ENCODE measurements around the gene SP1.
"Not testable (repeated sequence)": the region's sequence is repeated elsewhere in the genome, so short reads cannot be mapped to it uniquely, and the experiment has no call there.

SP1 gene

GRCh38 chr12:53365245-53365904 lies 14.6 kb upstream of the SP1 start:
- Histone ChIP-seq H3K9me3 (ENCODE audit: insufficient read depth, low read depth, low read length) (no peaks in the 10 kb centered on the region), H3K4me1 (ENCODE audit: insufficient read depth, low read length) (peaks cover 2% of the 10 kb centered on the region; the same call in 1 of the 2 replicates), H3K9ac (ENCODE audit: low read depth, low read length) (no peak overlapping the region), H3K27ac (ENCODE audit: low read length) (no peak overlapping the region), H3K4me3 (ENCODE audit: low read length) (no peak overlapping the region), H3K27me3 (ENCODE audit: insufficient read depth, low read length) (no peaks in the 10 kb centered on the region), H3K36me3 (ENCODE audit: insufficient read depth, low read depth, low read length) (no peaks in the 10 kb centered on the region)

- H3K9ac ChIP-seq (ENCODE audit: low read depth, low read length), result not testable (repeated sequence)
- H3K4me1 ChIP-seq (ENCODE audit: insufficient read depth, low read length), result peaks cover 15% of the 10 kb centered on the region; the same call in 1 of the 2 replicates
Observed at GRCh38 chr12:53373554-53374133, 6.3 kb upstream of the SP1 start.

DNA sequence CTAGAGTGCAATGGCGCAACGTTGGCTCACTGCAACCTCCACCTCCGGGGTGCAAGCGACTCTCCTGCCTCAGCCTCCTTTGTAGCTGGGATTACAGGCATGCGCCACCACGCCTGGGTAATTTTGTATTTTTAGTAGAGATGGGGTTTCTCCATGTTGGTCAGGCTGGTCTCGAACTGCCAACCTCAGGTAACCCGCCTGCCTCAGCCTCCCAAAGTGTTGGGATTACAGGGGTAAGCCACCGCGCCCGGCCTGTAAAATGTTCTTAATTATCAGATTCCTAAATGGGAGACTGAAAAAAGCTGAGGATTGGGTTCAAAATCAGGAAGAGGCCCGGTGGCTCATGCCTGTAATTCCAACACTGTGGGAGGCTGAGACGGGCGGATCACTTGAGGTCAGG lies 5.7 kb upstream of the SP1 start:
- H3K36me3 ChIP-seq (ENCODE audit: insufficient read depth, low read depth, low read length); H3K9me3 ChIP-seq (ENCODE audit: insufficient read depth, low read depth, low read length); H3K9ac ChIP-seq (ENCODE audit: low read depth, low read length); H3K27ac ChIP-seq (ENCODE audit: low read length); H3K4me3 ChIP-seq (ENCODE audit: low read length); H3K27me3 ChIP-seq (ENCODE audit: insufficient read depth, low read length): not testable (repeated sequence)
- H3K4me1 ChIP-seq (ENCODE audit: insufficient read depth, low read length), result peaks cover 18% of the 10 kb centered on the region; the same call in 1 of the 2 replicates

More at GRCh38 chr12:53373554-53374133, 6.3 kb upstream of the SP1 start:
- H3K36me3 ChIP-seq (ENCODE audit: insufficient read depth, low read depth, low read length); H3K9me3 ChIP-seq (ENCODE audit: insufficient read depth, low read depth, low read length); H3K27me3 ChIP-seq (ENCODE audit: insufficient read depth, low read length); H3K4me3 ChIP-seq (ENCODE audit: low read length); H3K27ac ChIP-seq (ENCODE audit: low read length): not testable (repeated sequence)

DNA sequence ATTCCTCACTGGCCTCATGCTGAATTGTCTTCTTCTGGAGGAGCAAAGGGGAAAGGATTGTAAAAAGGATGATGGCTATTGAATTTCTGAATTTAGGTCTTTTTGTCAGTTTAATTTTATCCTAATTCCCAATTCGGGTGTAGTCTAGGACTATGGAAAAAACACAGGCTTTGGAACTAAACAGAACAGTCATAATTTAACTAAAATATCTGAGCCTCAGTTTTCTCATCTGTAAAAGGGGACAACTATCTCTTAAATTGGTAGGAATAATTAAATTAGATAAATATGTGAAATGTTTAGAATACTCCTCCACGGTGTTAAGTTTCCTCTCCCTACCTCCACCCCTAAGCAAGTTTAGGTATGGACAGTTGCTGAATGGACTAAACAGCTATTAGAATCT lies 3.2 kb upstream of the SP1 start:
- Histone ChIP-seq H3K9ac (ENCODE audit: low read depth, low read length) (no peak overlapping the region), H3K27me3 (ENCODE audit: insufficient read depth, low read length) (no peaks in the 10 kb centered on the region), H3K9me3 (ENCODE audit: insufficient read depth, low read depth, low read length) (no peaks in the 10 kb centered on the region), H3K27ac (ENCODE audit: low read length) (no peak overlapping the region), H3K4me3 (ENCODE audit: low read length) (no peak overlapping the region), H3K36me3 (ENCODE audit: insufficient read depth, low read depth, low read length) (peaks cover 7% of the 10 kb centered on the region; the same call in 1 of the 2 replicates), H3K4me1 (ENCODE audit: insufficient read depth, low read length) (peaks cover 12% of the 10 kb centered on the region; the same call in 1 of the 2 replicates)

- Histone ChIP-seq H3K27me3 (ENCODE audit: insufficient read depth, low read length) (no peaks in the 10 kb centered on the region), H3K36me3 (ENCODE audit: insufficient read depth, low read depth, low read length) (peaks cover 22% of the 10 kb centered on the region), H3K27ac (ENCODE audit: low read length) (peak overlapping the region; percentile 91), H3K4me1 (ENCODE audit: insufficient read depth, low read length) (peaks cover 5% of the 10 kb centered on the region; the same call in 1 of the 2 replicates), H3K9ac (ENCODE audit: low read depth, low read length) (peak overlapping the region; percentile 86; the same call in 1 of the 2 replicates), H3K4me3 (ENCODE audit: low read length) (no peak overlapping the region), H3K9me3 (ENCODE audit: insufficient read depth, low read depth, low read length) (no peaks in the 10 kb centered on the region)
Observed at GRCh38 chr12:53378222-53378621, 1.8 kb upstream of the SP1 start.

GRCh38 chr12:53378724-53379388 lies 1.1 kb upstream of the SP1 start:
- peak overlapping the region; percentile 91 for H3K27ac ChIP-seq (ENCODE audit: low read length)
- no peaks in the 10 kb centered on the region for H3K27me3 ChIP-seq (ENCODE audit: insufficient read depth, low read length)
- peaks cover 5% of the 10 kb centered on the region; the same call in 1 of the 2 replicates for H3K4me1 ChIP-seq (ENCODE audit: insufficient read depth, low read length)
- H3K4me3 ChIP-seq (ENCODE audit: low read length), result peak overlapping the region; percentile 66
- H3K9me3 ChIP-seq (ENCODE audit: insufficient read depth, low read depth, low read length), result no peaks in the 10 kb centered on the region
- peak overlapping the region; percentile 86; the same call in 1 of the 2 replicates for H3K9ac ChIP-seq (ENCODE audit: low read depth, low read length)
- peaks cover 28% of the 10 kb centered on the region for H3K36me3 ChIP-seq (ENCODE audit: insufficient read depth, low read depth, low read length)

- peaks cover 32% of the 10 kb centered on the region for H3K36me3 ChIP-seq (ENCODE audit: insufficient read depth, low read depth, low read length)
- peaks cover 5% of the 10 kb centered on the region; the same call in 1 of the 2 replicates for H3K4me1 ChIP-seq (ENCODE audit: insufficient read depth, low read length)
- peak overlapping the region; percentile 66 for H3K4me3 ChIP-seq (ENCODE audit: low read length)
- peak overlapping the region; percentile 86; the same call in 1 of the 2 replicates for H3K9ac ChIP-seq (ENCODE audit: low read depth, low read length)
- H3K9me3 ChIP-seq (ENCODE audit: insufficient read depth, low read depth, low read length), result no peaks in the 10 kb centered on the region
- H3K27me3 ChIP-seq (ENCODE audit: insufficient read depth, low read length), result no peaks in the 10 kb centered on the region
- H3K27ac ChIP-seq (ENCODE audit: low read length), result peak overlapping the region; percentile 91
Observed at GRCh38 chr12:53379389-53380103, 430 bp upstream of the SP1 start.

- Histone ChIP-seq H3K9ac (ENCODE audit: low read depth, low read length) (peak overlapping the region; percentile 76; the same call in 1 of the 2 replicates), H3K27me3 (ENCODE audit: insufficient read depth, low read length) (no peaks in the 10 kb centered on the region), H3K9me3 (ENCODE audit: insufficient read depth, low read depth, low read length) (no peaks in the 10 kb centered on the region), H3K27ac (ENCODE audit: low read length) (no peak overlapping the region), H3K4me1 (ENCODE audit: insufficient read depth, low read length) (peaks cover 5% of the 10 kb centered on the region; the same call in 1 of the 2 replicates), H3K4me3 (ENCODE audit: low read length) (peak overlapping the region; percentile 84), H3K36me3 (ENCODE audit: insufficient read depth, low read depth, low read length) (peaks cover 37% of the 10 kb centered on the region)
Observed at GRCh38 chr12:53380794-53381730, 1.1 kb downstream of the SP1 start.

DNA sequence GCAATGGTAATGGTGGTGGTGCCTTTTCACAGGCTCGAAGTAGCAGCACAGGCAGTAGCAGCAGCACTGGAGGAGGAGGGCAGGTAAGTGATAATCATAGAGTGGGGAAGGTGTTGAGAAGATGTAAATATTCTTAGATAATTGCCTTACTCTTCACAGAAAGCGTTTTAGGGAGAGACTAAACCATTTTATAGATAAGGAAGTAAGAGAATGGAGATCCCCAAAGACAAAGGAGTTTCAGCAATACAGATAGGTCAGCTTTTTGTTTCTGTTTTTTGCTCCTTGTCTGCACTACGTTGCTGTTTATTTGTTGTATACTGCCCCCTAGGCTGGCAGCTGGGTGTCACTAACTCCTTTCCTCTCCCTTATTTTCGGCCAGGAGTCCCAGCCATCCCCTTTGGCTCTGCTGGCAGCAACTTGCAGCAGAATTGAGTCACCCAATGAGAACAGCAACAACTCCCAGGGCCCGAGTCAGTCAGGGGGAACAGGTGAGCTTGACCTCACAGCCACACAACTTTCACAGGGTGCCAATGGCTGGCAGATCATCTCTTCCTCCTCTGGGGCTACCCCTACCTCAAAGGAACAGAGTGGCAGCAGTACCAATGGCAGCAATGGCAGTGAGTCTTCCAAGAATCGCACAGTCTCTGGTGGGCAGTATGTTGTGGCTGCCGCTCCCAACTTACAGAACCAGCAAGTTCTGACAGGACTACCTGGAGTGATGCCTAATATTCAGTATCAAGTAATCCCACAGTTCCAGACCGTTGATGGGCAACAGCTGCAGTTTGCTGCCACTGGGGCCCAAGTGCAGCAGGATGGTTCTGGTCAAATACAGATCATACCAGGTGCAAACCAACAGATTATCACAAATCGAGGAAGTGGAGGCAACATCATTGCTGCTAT lies 2.0 kb downstream of the SP1 start:
- Histone ChIP-seq H3K9me3 (ENCODE audit: insufficient read depth, low read depth, low read length) (no peaks in the 10 kb centered on the region), H3K9ac (ENCODE audit: low read depth, low read length) (peak overlapping the region; percentile 76; the same call in 1 of the 2 replicates), H3K4me3 (ENCODE audit: low read length) (peak overlapping the region; percentile 84), H3K4me1 (ENCODE audit: insufficient read depth, low read length) (peaks cover 5% of the 10 kb centered on the region; the same call in 1 of the 2 replicates), H3K36me3 (ENCODE audit: insufficient read depth, low read depth, low read length) (peaks cover 46% of the 10 kb centered on the region), H3K27me3 (ENCODE audit: insufficient read depth, low read length) (no peaks in the 10 kb centered on the region), H3K27ac (ENCODE audit: low read length) (no peak overlapping the region)

DNA sequence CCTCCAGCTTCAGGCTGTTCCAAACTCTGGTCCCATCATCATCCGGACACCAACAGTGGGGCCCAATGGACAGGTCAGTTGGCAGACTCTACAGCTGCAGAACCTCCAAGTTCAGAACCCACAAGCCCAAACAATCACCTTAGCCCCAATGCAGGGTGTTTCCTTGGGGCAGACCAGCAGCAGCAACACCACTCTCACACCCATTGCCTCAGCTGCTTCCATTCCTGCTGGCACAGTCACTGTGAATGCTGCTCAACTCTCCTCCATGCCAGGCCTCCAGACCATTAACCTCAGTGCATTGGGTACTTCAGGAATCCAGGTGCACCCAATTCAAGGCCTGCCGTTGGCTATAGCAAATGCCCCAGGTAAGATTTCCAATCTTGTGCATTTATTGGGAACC lies 3.3 kb downstream of the SP1 start:
- Histone ChIP-seq H3K27me3 (ENCODE audit: insufficient read depth, low read length) (no peaks in the 10 kb centered on the region), H3K27ac (ENCODE audit: low read length) (no peak overlapping the region), H3K36me3 (ENCODE audit: insufficient read depth, low read depth, low read length) (peaks cover 56% of the 10 kb centered on the region), H3K4me3 (ENCODE audit: low read length) (peak overlapping the region; percentile 31), H3K9me3 (ENCODE audit: insufficient read depth, low read depth, low read length) (no peaks in the 10 kb centered on the region), H3K4me1 (ENCODE audit: insufficient read depth, low read length) (peaks cover 5% of the 10 kb centered on the region; the same call in 1 of the 2 replicates), H3K9ac (ENCODE audit: low read depth, low read length) (no peak overlapping the region)
